ENCODE measurements around the gene C17orf100.

The C17orf100 gene

DNA sequence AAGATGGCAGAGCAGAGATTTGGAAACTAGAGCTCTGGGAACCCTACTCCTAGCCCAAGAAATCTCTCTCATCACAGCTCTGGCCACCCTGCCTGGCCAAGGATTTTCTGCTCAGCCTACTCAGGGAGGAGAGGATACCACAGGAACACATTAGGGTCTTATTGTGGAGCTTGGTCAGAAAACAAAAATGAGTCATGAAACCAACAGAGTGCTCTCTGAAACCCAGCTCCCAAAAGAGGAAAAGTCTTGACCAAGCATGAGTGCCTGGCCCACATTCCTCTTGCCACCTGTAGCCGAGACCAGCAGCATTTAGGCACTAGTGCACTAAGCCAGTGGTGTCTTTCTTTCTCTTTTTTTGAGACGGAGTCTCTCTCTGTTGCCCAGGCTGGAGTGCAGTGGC lies 43.5 kb downstream of the C17orf100 start:
- no peak for DNase-seq (ENCODE audit: low spot score)

DNA sequence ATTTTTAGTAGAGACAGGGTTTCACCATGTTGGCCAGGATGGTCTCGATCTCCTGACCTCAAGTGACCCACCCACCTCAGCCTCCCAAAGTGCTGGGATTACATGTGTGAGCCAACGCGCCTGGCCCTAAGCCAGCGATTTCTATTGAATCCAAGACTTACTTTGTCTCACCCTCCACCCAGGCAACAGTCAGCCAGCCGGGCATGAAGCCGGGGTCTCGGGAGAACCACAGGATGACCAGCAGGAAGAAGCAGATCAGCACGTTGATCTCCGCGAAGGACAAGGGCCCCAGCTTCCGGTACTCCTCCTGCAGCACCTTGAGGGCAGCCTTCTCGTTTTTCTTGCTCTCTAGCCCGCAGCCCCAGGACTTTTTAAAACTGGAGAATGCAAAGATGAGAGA lies 44.0 kb downstream of the C17orf100 start:
- DNase-seq (ENCODE audit: low spot score), result no peak

- no peak for DNase-seq (ENCODE audit: low spot score)
Observed at GRCh38 chr17:6696906-6697305, 45.3 kb downstream of the C17orf100 start.

- no peak for DNase-seq (ENCODE audit: low spot score)
Observed at GRCh38 chr17:6698004-6698403, 46.4 kb downstream of the C17orf100 start.

DNA sequence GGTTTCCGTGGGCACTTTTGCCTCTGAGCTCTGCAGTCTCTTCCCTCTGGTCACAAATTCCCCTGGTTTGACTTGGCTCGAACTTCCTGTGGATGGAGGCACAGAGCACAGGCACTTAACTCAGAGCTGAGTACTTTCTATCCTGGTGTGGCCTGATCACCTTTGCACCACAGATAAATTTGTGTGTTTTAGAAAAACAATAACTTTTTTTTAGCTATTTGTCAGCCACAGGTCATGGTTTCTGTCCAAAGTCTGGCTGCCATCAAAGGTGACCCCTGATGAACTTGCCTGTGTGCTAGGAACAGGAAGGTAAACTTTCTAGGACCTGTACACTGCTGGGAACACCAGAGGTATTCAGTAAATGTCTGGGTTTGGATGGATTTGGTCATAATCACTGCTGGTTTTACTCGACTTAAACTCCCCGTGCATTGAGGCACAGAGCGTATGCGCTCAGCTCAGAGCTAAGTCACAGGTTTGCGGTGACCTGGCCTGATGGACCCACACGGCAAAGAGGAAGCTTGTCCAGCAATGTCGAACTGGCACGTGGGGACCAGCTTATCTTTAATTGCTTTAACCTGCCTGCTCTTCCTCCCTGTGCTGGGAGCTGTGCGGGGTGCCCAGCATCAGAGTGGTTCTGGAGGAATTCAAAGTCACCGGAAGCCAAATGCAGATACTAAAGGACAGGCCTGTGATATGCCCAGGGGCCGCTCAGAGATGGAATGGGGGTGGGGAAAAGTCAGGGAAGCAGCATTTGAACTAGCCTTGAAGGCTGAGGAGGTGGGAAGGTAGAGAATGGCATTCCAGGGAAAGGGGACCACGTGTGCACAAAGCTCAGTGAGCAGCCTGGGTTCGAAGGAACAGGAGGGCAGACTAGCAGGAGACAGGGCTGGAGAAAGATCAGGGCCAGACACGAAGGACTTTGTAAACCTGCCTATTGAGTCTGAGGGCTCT lies 48.7 kb downstream of the C17orf100 start:
- no peak for DNase-seq (ENCODE audit: low spot score)

GRCh38 chr17:6700948-6701307 lies 49.4 kb downstream of the C17orf100 start:
- no peak for DNase-seq (ENCODE audit: low spot score)

GRCh38 chr17:6701719-6702118 lies 50.2 kb downstream of the C17orf100 start:
- no peak for DNase-seq (ENCODE audit: low spot score)

DNA sequence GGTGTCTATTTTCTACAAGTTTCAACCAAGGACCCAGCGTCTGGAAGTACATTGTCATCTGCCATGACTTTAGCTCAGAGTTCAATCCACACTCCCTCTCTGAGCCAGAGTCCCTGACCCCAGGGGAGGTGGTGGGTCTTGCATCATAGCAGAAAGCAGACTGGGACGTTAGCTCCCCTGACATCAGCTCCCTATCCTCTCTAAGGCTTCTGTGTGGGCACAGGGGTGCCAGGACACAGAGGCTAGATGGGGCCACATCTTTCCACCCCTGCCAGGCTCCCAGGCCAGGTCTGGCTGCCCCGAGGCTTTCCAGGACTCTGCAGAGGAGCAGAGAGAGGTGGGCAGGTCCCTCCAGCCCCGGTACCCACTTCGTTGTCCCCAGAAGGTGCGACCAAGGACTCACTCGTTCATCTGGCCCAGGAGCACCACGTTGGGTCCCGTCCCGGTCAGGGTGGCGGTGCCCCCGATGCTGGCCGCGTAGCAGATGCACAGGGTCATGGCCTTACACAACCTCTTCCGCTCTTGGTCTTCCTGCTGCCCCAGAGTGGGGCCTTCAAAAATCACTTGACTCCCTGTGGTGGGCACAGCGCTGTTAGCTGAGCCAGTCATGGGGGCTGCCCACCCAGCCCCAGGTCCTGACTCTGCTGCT lies 51.1 kb downstream of the C17orf100 start:
- no peak for DNase-seq (ENCODE audit: low spot score)

Data from kidney capillary endothelial cell (primary cell).